ENCODE measurements around the gene B3GALNT1.

DNA sequence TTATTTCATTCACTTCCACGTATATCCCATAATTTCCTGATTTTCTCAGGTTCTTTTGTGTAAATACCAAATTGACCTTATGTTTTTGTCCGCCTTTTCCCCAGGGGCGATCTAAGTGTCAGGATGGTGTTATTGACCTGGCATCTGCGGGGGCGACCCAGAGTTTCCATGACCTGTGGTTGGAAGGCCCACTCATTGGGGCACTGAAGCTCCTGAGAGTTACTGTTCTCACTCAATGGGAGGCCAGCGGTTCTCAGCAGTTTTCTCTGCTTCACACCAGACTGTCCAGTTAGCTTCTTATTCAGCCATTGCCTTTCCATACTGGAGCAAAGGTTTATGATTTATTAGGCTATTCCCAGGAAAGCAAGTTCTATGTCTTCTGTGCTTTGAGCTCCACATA, 53.3 kb downstream of the B3GALNT1 start:
- TF ChIP-seq, protein P1, sequence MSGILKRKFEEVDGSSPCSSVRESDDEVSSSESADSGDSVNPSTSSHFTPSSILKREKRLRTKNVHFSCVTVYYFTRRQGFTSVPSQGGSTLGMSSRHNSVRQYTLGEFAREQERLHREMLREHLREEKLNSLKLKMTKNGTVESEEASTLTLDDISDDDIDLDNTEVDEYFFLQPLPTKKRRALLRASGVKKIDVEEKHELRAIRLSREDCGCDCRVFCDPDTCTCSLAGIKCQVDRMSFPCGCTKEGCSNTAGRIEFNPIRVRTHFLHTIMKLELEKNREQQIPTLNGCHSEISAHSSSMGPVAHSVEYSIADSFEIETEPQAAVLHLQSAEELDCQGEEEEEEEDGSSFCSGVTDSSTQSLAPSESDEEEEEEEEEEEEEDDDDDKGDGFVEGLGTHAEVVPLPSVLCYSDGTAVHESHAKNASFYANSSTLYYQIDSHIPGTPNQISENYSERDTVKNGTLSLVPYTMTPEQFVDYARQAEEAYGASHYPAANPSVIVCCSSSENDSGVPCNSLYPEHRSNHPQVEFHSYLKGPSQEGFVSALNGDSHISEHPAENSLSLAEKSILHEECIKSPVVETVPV (CRISPR knock-in tag; IDR thresholded peaks at IDR 0.05), result no peak
- TF ChIP-seq ZNF565 (CRISPR knock-in tag; conservative IDR thresholded peaks at IDR 0.05; ENCODE audit: low read depth) (no peak), OSR1 (CRISPR knock-in tag; IDR thresholded peaks at IDR 0.05) (no peak), ISL1 (CRISPR knock-in tag; IDR thresholded peaks at IDR 0.05) (no peak), ZNF70 (CRISPR knock-in tag; IDR thresholded peaks at IDR 0.05) (no peak), ZNF8 (CRISPR knock-in tag; IDR thresholded peaks at IDR 0.05) (no peak), ZFP3 (CRISPR knock-in tag; IDR thresholded peaks at IDR 0.05) (no peak), CSDC2 (CRISPR knock-in tag; IDR thresholded peaks at IDR 0.05) (no peak), ZFP30 (CRISPR knock-in tag; IDR thresholded peaks at IDR 0.05) (no peak), ARNTL (CRISPR knock-in tag; IDR thresholded peaks at IDR 0.05; ENCODE audit: borderline replicate concordance, low read depth) (no peak)
- TF ChIP-seq, protein P2, sequence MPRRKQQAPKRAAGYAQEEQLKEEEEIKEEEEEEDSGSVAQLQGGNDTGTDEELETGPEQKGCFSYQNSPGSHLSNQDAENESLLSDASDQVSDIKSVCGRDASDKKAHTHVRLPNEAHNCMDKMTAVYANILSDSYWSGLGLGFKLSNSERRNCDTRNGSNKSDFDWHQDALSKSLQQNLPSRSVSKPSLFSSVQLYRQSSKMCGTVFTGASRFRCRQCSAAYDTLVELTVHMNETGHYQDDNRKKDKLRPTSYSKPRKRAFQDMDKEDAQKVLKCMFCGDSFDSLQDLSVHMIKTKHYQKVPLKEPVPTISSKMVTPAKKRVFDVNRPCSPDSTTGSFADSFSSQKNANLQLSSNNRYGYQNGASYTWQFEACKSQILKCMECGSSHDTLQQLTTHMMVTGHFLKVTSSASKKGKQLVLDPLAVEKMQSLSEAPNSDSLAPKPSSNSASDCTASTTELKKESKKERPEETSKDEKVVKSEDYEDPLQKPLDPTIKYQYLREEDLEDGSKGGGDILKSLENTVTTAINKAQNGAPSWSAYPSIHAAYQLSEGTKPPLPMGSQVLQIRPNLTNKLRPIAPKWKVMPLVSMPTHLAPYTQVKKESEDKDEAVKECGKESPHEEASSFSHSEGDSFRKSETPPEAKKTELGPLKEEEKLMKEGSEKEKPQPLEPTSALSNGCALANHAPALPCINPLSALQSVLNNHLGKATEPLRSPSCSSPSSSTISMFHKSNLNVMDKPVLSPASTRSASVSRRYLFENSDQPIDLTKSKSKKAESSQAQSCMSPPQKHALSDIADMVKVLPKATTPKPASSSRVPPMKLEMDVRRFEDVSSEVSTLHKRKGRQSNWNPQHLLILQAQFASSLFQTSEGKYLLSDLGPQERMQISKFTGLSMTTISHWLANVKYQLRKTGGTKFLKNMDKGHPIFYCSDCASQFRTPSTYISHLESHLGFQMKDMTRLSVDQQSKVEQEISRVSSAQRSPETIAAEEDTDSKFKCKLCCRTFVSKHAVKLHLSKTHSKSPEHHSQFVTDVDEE (CRISPR knock-in tag; IDR thresholded peaks at IDR 0.05), result no peak
- TF ChIP-seq, protein P3, sequence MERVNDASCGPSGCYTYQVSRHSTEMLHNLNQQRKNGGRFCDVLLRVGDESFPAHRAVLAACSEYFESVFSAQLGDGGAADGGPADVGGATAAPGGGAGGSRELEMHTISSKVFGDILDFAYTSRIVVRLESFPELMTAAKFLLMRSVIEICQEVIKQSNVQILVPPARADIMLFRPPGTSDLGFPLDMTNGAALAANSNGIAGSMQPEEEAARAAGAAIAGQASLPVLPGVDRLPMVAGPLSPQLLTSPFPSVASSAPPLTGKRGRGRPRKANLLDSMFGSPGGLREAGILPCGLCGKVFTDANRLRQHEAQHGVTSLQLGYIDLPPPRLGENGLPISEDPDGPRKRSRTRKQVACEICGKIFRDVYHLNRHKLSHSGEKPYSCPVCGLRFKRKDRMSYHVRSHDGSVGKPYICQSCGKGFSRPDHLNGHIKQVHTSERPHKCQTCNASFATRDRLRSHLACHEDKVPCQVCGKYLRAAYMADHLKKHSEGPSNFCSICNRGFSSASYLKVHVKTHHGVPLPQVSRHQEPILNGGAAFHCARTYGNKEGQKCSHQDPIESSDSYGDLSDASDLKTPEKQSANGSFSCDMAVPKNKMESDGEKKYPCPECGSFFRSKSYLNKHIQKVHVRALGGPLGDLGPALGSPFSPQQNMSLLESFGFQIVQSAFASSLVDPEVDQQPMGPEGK (CRISPR knock-in tag; IDR thresholded peaks at IDR 0.05; ENCODE audit: borderline replicate concordance), result no peak
- TF ChIP-seq, protein P4, sequence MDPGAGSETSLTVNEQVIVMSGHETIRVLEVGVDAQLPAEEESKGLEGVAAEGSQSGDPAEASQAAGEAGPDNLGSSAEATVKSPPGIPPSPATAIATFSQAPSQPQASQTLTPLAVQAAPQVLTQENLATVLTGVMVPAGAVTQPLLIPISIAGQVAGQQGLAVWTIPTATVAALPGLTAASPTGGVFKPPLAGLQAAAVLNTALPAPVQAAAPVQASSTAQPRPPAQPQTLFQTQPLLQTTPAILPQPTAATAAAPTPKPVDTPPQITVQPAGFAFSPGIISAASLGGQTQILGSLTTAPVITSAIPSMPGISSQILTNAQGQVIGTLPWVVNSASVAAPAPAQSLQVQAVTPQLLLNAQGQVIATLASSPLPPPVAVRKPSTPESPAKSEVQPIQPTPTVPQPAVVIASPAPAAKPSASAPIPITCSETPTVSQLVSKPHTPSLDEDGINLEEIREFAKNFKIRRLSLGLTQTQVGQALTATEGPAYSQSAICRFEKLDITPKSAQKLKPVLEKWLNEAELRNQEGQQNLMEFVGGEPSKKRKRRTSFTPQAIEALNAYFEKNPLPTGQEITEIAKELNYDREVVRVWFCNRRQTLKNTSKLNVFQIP (CRISPR knock-in tag; IDR thresholded peaks at IDR 0.05; ENCODE audit: borderline replicate concordance, low read depth), result no peak

All from SK-N-SH treated with all-trans-retinoic acid at 6 μM for 48 hours (cell line).